ENCODE data around the gene ENTPD6.

GRCh38 chr20:25148181-25148981, 47.1 kb upstream of the ENTPD6 start:
- TF ChIP-seq, protein P1, sequence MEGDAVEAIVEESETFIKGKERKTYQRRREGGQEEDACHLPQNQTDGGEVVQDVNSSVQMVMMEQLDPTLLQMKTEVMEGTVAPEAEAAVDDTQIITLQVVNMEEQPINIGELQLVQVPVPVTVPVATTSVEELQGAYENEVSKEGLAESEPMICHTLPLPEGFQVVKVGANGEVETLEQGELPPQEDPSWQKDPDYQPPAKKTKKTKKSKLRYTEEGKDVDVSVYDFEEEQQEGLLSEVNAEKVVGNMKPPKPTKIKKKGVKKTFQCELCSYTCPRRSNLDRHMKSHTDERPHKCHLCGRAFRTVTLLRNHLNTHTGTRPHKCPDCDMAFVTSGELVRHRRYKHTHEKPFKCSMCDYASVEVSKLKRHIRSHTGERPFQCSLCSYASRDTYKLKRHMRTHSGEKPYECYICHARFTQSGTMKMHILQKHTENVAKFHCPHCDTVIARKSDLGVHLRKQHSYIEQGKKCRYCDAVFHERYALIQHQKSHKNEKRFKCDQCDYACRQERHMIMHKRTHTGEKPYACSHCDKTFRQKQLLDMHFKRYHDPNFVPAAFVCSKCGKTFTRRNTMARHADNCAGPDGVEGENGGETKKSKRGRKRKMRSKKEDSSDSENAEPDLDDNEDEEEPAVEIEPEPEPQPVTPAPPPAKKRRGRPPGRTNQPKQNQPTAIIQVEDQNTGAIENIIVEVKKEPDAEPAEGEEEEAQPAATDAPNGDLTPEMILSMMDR (IDR thresholded peaks at IDR 0.05), result no peak
- TF ChIP-seq POLR2A (IDR thresholded peaks at IDR 0.05), result no peak
- TF ChIP-seq POLR2AphosphoS5 (IDR thresholded peaks at IDR 0.05), result peak; percentile 45

Measured in prostate gland (tissue), 2 donors.